ENCODE results near the gene ERC1. TPM values are rescaled to one million over a fixed set of nuclear protein-coding genes. Genes with fewer than 3 reads are reported as not detected.

Gene ERC1
- total RNA-seq, 5 donors from 2014 or later (not counting 1 experiment from before 2014, with no cell fraction given), result 41.8 to 68.0 (median 46.5) TPM

GRCh38 chr12:1007994-1008393 lies 17.0 kb downstream of the ERC1 start:
- Mint-ChIP-seq H3K27ac (no peak overlapping the region), H3K9me3 (no peaks in the 10 kb centered on the region), H3K4me3 (no peak overlapping the region), H3K4me1 (peaks cover 8 to 14% (median 8%) of the 10 kb centered on the region in 3 donors), H3K27me3 (no peaks in the 10 kb centered on the region), H3K36me3 (no peaks in the 10 kb centered on the region)
- H3K27me3 ChIP-seq (replicated peaks in 1 of 2; ENCODE audit: control insufficient read depth in 2 of 2, extremely low read depth in 1 of 2, insufficient read depth in 2 of 2, low read length in 1 of 2), result no peaks in the 10 kb centered on the region
- DNase-seq, result no peak
- no CpG with 5 or more reads among the region's 7 CpGs for WGBS (ENCODE audit: insufficient coverage)
- ATAC-seq (replicated peaks in 1 of 4), result no peak
- H3K36me3 ChIP-seq (ENCODE audit: control insufficient read depth in 2 of 2, extremely low read depth in 1 of 2, insufficient read depth in 1 of 2, low read length in 1 of 2), result no peaks in the 10 kb centered on the region
- H3K4me1 ChIP-seq (ENCODE audit: control insufficient read depth in 1 of 2, extremely low read depth in 1 of 2, insufficient read depth in 2 of 2, low read length in 2 of 2), result no peaks in the 10 kb centered on the region
- no peaks in the 10 kb centered on the region for H3K9me3 ChIP-seq
- ChIA-PET CTCF (interaction anchor here in 1 of 2 donors (0.5 kb wide), 1 partner anchor 120 kb away, joined by 3 read pairs; no protein-coding TSS in a partner anchor), POLR2A (no interaction called here)
- no peak overlapping the region for H3K4me3 ChIP-seq (ENCODE audit: control insufficient read depth in 1 of 2, extremely low read depth in 1 of 2, low read length in 1 of 2)
- no peak overlapping the region for H3K27ac ChIP-seq (ENCODE audit: low read length)

- Mint-ChIP-seq H3K36me3 (peaks cover 3% of the 10 kb centered on the region), H3K4me1 (peaks cover 5 to 8% (median 6%) of the 10 kb centered on the region in 3 donors), H3K9me3 (no peaks in the 10 kb centered on the region), H3K27ac (no peak overlapping the region), H3K27me3 (no peaks in the 10 kb centered on the region), H3K4me3 (no peak overlapping the region)
- ChIA-PET POLR2A (interaction anchor here in 1 of 2 donors (0.5 kb wide), 1 partner anchor 19 kb away, joined by 4 read pairs; no protein-coding TSS in a partner anchor), CTCF (no interaction called here)
- DNase-seq, result no peak
- H3K36me3 ChIP-seq (ENCODE audit: control insufficient read depth in 2 of 2, extremely low read depth in 1 of 2, insufficient read depth in 1 of 2, low read length in 1 of 2), result no peaks in the 10 kb centered on the region
- no peaks in the 10 kb centered on the region for H3K4me1 ChIP-seq (ENCODE audit: control insufficient read depth in 1 of 2, extremely low read depth in 1 of 2, insufficient read depth in 2 of 2, low read length in 2 of 2)
- no peaks in the 10 kb centered on the region for H3K27me3 ChIP-seq (replicated peaks in 1 of 2; ENCODE audit: control insufficient read depth in 2 of 2, extremely low read depth in 1 of 2, insufficient read depth in 2 of 2, low read length in 1 of 2)
- no peak overlapping the region for H3K27ac ChIP-seq (ENCODE audit: low read length)
- ATAC-seq (replicated peaks in 1 of 4), result no peak
- no peaks in the 10 kb centered on the region for H3K9me3 ChIP-seq
- WGBS (ENCODE audit: insufficient coverage), result 100% methylated on average over 3 of the region's 5 CpGs
- H3K4me3 ChIP-seq (ENCODE audit: control insufficient read depth in 1 of 2, extremely low read depth in 1 of 2, low read length in 1 of 2), result no peak overlapping the region
These were observed 20.1 kb downstream of the ERC1 start for GRCh38 chr12:1011091-1011490.

GRCh38 chr12:1013618-1014489 lies 22.8 kb downstream of the ERC1 start:
- Histone ChIP-seq H3K9me3 (no peaks in the 10 kb centered on the region), H3K27me3 (replicated peaks in 1 of 2; ENCODE audit: control insufficient read depth in 2 of 2, extremely low read depth in 1 of 2, insufficient read depth in 2 of 2, low read length in 1 of 2) (no peaks in the 10 kb centered on the region), H3K4me3 (ENCODE audit: control insufficient read depth in 1 of 2, extremely low read depth in 1 of 2, low read length in 1 of 2) (no peak overlapping the region), H3K27ac (ENCODE audit: low read length) (no peak overlapping the region), H3K4me1 (ENCODE audit: control insufficient read depth in 1 of 2, extremely low read depth in 1 of 2, insufficient read depth in 2 of 2, low read length in 2 of 2) (no peaks in the 10 kb centered on the region), H3K36me3 (ENCODE audit: control insufficient read depth in 2 of 2, extremely low read depth in 1 of 2, insufficient read depth in 1 of 2, low read length in 1 of 2) (no peaks in the 10 kb centered on the region)
- no peak overlapping the region for H3K4me3 Mint-ChIP-seq
- WGBS (ENCODE audit: insufficient coverage), result 100% methylated on average over 2 of the region's 10 CpGs
- H3K4me1 Mint-ChIP-seq, result peaks cover 4 to 10% (median 9%) of the 10 kb centered on the region in 3 donors
- peaks cover 3% of the 10 kb centered on the region for H3K36me3 Mint-ChIP-seq
- ChIA-PET POLR2A (no interaction called here), CTCF (no interaction called here)
- no peaks in the 10 kb centered on the region for H3K27me3 Mint-ChIP-seq
- ATAC-seq (replicated peaks in 1 of 4) (no peak), DNase-seq (no peak)
- H3K27ac Mint-ChIP-seq, result no peak overlapping the region
- H3K9me3 Mint-ChIP-seq, result no peaks in the 10 kb centered on the region

- DNase-seq (no peak), ATAC-seq (replicated peaks in 1 of 4) (no peak)
- Histone ChIP-seq H3K36me3 (ENCODE audit: control insufficient read depth in 2 of 2, extremely low read depth in 1 of 2, insufficient read depth in 1 of 2, low read length in 1 of 2) (peaks cover 0 to 3% of the 10 kb centered on the region in 2 donors), H3K4me1 (ENCODE audit: control insufficient read depth in 1 of 2, extremely low read depth in 1 of 2, insufficient read depth in 2 of 2, low read length in 2 of 2) (no peaks in the 10 kb centered on the region), H3K9me3 (no peaks in the 10 kb centered on the region), H3K27ac (ENCODE audit: low read length) (no peak overlapping the region), H3K4me3 (ENCODE audit: control insufficient read depth in 1 of 2, extremely low read depth in 1 of 2, low read length in 1 of 2) (no peak overlapping the region), H3K27me3 (replicated peaks in 1 of 2; ENCODE audit: control insufficient read depth in 2 of 2, extremely low read depth in 1 of 2, insufficient read depth in 2 of 2, low read length in 1 of 2) (no peaks in the 10 kb centered on the region)
- H3K9me3 Mint-ChIP-seq, result no peaks in the 10 kb centered on the region
- peaks cover 24% of the 10 kb centered on the region for H3K36me3 Mint-ChIP-seq
- no peaks in the 10 kb centered on the region for H3K27me3 Mint-ChIP-seq
- no peak overlapping the region for H3K4me3 Mint-ChIP-seq
- POLR2A ChIA-PET, result no interaction called here
- no CpG with 5 or more reads among the region's 5 CpGs for WGBS (ENCODE audit: insufficient coverage)
- CTCF ChIA-PET, result no interaction called here
- peaks cover 11 to 17% (median 16%) of the 10 kb centered on the region in 3 donors for H3K4me1 Mint-ChIP-seq
- no peak overlapping the region for H3K27ac Mint-ChIP-seq
These were observed 28.3 kb downstream of the ERC1 start for GRCh38 chr12:1019283-1019682.

GRCh38 chr12:1020389-1020788 lies 29.4 kb downstream of the ERC1 start:
- WGBS (ENCODE audit: insufficient coverage), result 83% methylated on average over 1 of the region's 3 CpGs
- POLR2A ChIA-PET, result interaction anchor here in 1 of 2 donors (0.6 kb wide), 1 partner anchor 16 kb away, joined by 6 read pairs; no protein-coding TSS in a partner anchor
- DNase-seq (no peak), ATAC-seq (replicated peaks in 1 of 4) (no peak)
- Histone ChIP-seq H3K27me3 (replicated peaks in 1 of 2; ENCODE audit: control insufficient read depth in 2 of 2, extremely low read depth in 1 of 2, insufficient read depth in 2 of 2, low read length in 1 of 2) (no peaks in the 10 kb centered on the region), H3K27ac (ENCODE audit: low read length) (no peak overlapping the region), H3K9me3 (no peaks in the 10 kb centered on the region), H3K36me3 (ENCODE audit: control insufficient read depth in 2 of 2, extremely low read depth in 1 of 2, insufficient read depth in 1 of 2, low read length in 1 of 2) (peaks cover 0 to 3% of the 10 kb centered on the region in 2 donors), H3K4me1 (ENCODE audit: control insufficient read depth in 1 of 2, extremely low read depth in 1 of 2, insufficient read depth in 2 of 2, low read length in 2 of 2) (no peaks in the 10 kb centered on the region), H3K4me3 (ENCODE audit: control insufficient read depth in 1 of 2, extremely low read depth in 1 of 2, low read length in 1 of 2) (no peak overlapping the region)
- H3K4me3 Mint-ChIP-seq, result no peak overlapping the region
- H3K4me1 Mint-ChIP-seq, result peaks cover 14 to 19% (median 16%) of the 10 kb centered on the region in 3 donors
- no peak overlapping the region for H3K27ac Mint-ChIP-seq
- peaks cover 23% of the 10 kb centered on the region for H3K36me3 Mint-ChIP-seq
- H3K27me3 Mint-ChIP-seq, result no peaks in the 10 kb centered on the region
- no peaks in the 10 kb centered on the region for H3K9me3 Mint-ChIP-seq
- CTCF ChIA-PET, result no interaction called here

- H3K27me3 Mint-ChIP-seq, result no peaks in the 10 kb centered on the region
- no peak for DNase-seq
- POLR2A ChIA-PET, result no interaction called here
These were observed 31.3 kb downstream of the ERC1 start for GRCh38 chr12:1022032-1022970.

More at GRCh38 chr12:1022032-1022970, 31.3 kb downstream of the ERC1 start:
- H3K27ac ChIP-seq (ENCODE audit: low read length), result no peak overlapping the region
- Mint-ChIP-seq H3K36me3 (peaks cover 30% of the 10 kb centered on the region), H3K4me3 (no peak overlapping the region), H3K27ac (no peak overlapping the region), H3K4me1 (peaks cover 12 to 25% (median 14%) of the 10 kb centered on the region in 3 donors), H3K9me3 (no peaks in the 10 kb centered on the region)
- 100% methylated on average over 4 of the region's 9 CpGs for WGBS (ENCODE audit: insufficient coverage)
- H3K9me3 ChIP-seq, result no peaks in the 10 kb centered on the region
- no peaks in the 10 kb centered on the region for H3K27me3 ChIP-seq (replicated peaks in 1 of 2; ENCODE audit: control insufficient read depth in 2 of 2, extremely low read depth in 1 of 2, insufficient read depth in 2 of 2, low read length in 1 of 2)
- H3K4me1 ChIP-seq (ENCODE audit: control insufficient read depth in 1 of 2, extremely low read depth in 1 of 2, insufficient read depth in 2 of 2, low read length in 2 of 2), result no peaks in the 10 kb centered on the region
- no peak for ATAC-seq (replicated peaks in 1 of 4)
- no peak overlapping the region for H3K4me3 ChIP-seq (ENCODE audit: control insufficient read depth in 1 of 2, extremely low read depth in 1 of 2, low read length in 1 of 2)
- CTCF ChIA-PET, result interaction anchor here in 1 of 2 donors (0.6 kb wide), 1 partner anchor 9 kb away, joined by 4 read pairs; no protein-coding TSS in a partner anchor
- peaks cover 0 to 3% of the 10 kb centered on the region in 2 donors for H3K36me3 ChIP-seq (ENCODE audit: control insufficient read depth in 2 of 2, extremely low read depth in 1 of 2, insufficient read depth in 1 of 2, low read length in 1 of 2)

All from T-cell (primary cell).